HEK293 (cell line): ENCODE data around the gene MTCH1.

ENCODE experiments used
- CTCF ChIP-seq: fragments of 450-650 bp; formaldehyde crosslinking; IDR thresholded peaks from 2 replicates; pipeline ENCODE4 v1.5.1; 2016; ENCODE audit warnings: missing biosample characterization, missing genetic modification characterization
- REST ChIP-seq: fragments of 450-650 bp; formaldehyde crosslinking; IDR thresholded peaks from 2 replicates; pipeline ENCODE4 v1.5.1; 2016; ENCODE audit warnings: missing biosample characterization, missing genetic modification characterization
- SETDB1 ChIP-seq: IDR thresholded peaks from one replicate; pipeline ENCODE4 v1.6.1; 2017; ENCODE audit warnings: mild to moderate bottlenecking, low read length, moderate library complexity, mixed read lengths; ENCODE audit not compliant: insufficient read length
- ZBTB7A ChIP-seq: fragments of 450-650 bp; formaldehyde crosslinking; IDR thresholded peaks from 2 replicates; pipeline ENCODE4 v1.5.1; 2016; ENCODE audit warnings: low read depth, missing biosample characterization, missing genetic modification characterization
- ZNF423 ChIP-seq: fragments of 450-650 bp; formaldehyde crosslinking; IDR thresholded peaks from 2 replicates; pipeline ENCODE4 v1.5.1; 2016; ENCODE audit warnings: missing biosample characterization, missing genetic modification characterization
- TF ChIP-seq, protein P1 (sequence below): fragments of 450-650 bp; formaldehyde crosslinking; IDR thresholded peaks from 2 replicates; pipeline ENCODE4 v1.5.1; 2016; ENCODE audit warnings: missing biosample characterization, missing genetic modification characterization

GRCh38 chr6:36924778-36925374 is 61.1 kb downstream of the MTCH1 start:
- TF ChIP-seq CTCF (tag by site-specific recombination) = no peak
- TF ChIP-seq ZNF423 = no peak
- no peak for TF ChIP-seq REST (tag by site-specific recombination)
- no peak for TF ChIP-seq SETDB1
- TF ChIP-seq, protein P1, sequence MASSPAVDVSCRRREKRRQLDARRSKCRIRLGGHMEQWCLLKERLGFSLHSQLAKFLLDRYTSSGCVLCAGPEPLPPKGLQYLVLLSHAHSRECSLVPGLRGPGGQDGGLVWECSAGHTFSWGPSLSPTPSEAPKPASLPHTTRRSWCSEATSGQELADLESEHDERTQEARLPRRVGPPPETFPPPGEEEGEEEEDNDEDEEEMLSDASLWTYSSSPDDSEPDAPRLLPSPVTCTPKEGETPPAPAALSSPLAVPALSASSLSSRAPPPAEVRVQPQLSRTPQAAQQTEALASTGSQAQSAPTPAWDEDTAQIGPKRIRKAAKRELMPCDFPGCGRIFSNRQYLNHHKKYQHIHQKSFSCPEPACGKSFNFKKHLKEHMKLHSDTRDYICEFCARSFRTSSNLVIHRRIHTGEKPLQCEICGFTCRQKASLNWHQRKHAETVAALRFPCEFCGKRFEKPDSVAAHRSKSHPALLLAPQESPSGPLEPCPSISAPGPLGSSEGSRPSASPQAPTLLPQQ = no peak
- no peak for TF ChIP-seq ZBTB7A (tag by site-specific recombination)
